HL-60 (cell line): ENCODE data around the gene THAP12.

Experiments used
- DNase-seq, 2 experiments: peaks; one replicate each; pipeline ENCODE4 v3.0.0-alpha.2; 2010 to 2020; ENCODE audit warnings: low read depth in 1 of 2, low spot score in 1 of 2
- H3K27ac ChIP-seq: fragments of 250-450 bp; sonication (Bioruptor Pico); replicated peaks from 2 replicates; pipeline ENCODE4 v1.5.1; 2020; ENCODE audit warnings: mild to moderate bottlenecking, moderate library complexity
- H3K27me3 ChIP-seq: fragments of 250-450 bp; sonication (Bioruptor Pico); 2 replicates; pipeline ENCODE4 v1.5.1; 2021; ENCODE audit warnings: mild to moderate bottlenecking, moderate library complexity; ENCODE audit not compliant: insufficient read depth, poor library complexity, severe bottlenecking
- H3K4me3 ChIP-seq: replicated peaks from 2 replicates; pipeline ENCODE4 v1.5.1; 2011; ENCODE audit warnings: mild to moderate bottlenecking, control low read depth, low read length; ENCODE audit not compliant: insufficient read depth
- CTCF ChIP-seq: IDR thresholded peaks from one replicate; pipeline ENCODE4 v1.5.1; 2011; ENCODE audit warnings: low read length, control low read depth, inconsistent platforms; ENCODE audit not compliant: insufficient read depth
- GABPA ChIP-seq: IDR thresholded peaks from 2 replicates; pipeline ENCODE4 v1.6.1; 2012; ENCODE audit warnings: low read depth
- POLR2AphosphoS5 ChIP-seq: IDR thresholded peaks from 2 replicates; pipeline ENCODE4 v1.6.1; 2012; ENCODE audit warnings: low read depth
- REST ChIP-seq: IDR thresholded peaks from 2 replicates; pipeline ENCODE4 v1.6.1; 2012; ENCODE audit warnings: low read depth; ENCODE audit not compliant: insufficient replicate concordance
- SPI1 ChIP-seq: IDR thresholded peaks from 2 replicates; pipeline ENCODE4 v1.6.1; 2012; ENCODE audit warnings: low read depth, mild to moderate bottlenecking, borderline replicate concordance

The THAP12 gene

GRCh38 chr11:76392870-76393269 is 11.9 kb upstream of the THAP12 start:
- TF ChIP-seq SPI1: peak; percentile 24; the same call in 1 of the 2 replicates
- no peak for TF ChIP-seq POLR2AphosphoS5
- no peak for TF ChIP-seq CTCF
- TF ChIP-seq REST: no peak
- Histone ChIP-seq H3K27ac (no peak overlapping the region), H3K27me3 (no peaks in the 10 kb centered on the region), H3K4me3 (no peak overlapping the region)
- DNase-seq: no peak

- Histone ChIP-seq H3K4me3 (no peak overlapping the region), H3K27me3 (no peaks in the 10 kb centered on the region), H3K27ac (no peak overlapping the region)
- TF ChIP-seq REST (no peak), POLR2AphosphoS5 (no peak), SPI1 (no peak), GABPA (no peak), CTCF (no peak)
- DNase-seq: no peak
Measured at GRCh38 chr11:76391811-76392475, 11.0 kb upstream of the THAP12 start.

- H3K4me3 ChIP-seq: no peak overlapping the region
- DNase-seq: no peak
- TF ChIP-seq POLR2AphosphoS5: no peak
- no peak for TF ChIP-seq CTCF
- no peak for TF ChIP-seq REST
- TF ChIP-seq SPI1: no peak
- TF ChIP-seq GABPA: no peak
- H3K27ac ChIP-seq: no peak overlapping the region
- H3K27me3 ChIP-seq: no peaks in the 10 kb centered on the region
Measured at GRCh38 chr11:76391021-76391420, 10.1 kb upstream of the THAP12 start.
